ENCODE results near the gene DAGLB.

DNA sequence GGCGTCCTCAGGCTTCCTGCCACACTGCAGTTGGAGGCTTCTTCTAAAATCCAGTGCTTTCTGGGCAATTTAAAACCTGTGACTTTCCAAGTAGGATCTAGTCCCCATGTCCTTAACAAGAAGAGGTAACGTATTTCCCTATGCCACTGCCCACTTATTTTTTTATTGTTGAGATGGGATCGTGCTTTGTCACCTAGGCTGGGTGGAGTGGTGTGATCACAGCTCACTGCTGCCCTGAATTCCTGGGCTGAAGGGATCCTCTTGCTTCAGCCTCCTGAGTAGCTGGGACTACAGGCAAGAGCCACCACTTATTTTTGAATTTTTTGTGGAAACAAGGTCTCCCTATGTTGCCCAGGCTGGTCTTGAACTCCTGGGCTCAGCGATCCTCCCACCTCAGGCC is 63.4 kb downstream of the DAGLB start:
- TF ChIP-seq TCF12 (IDR thresholded peaks at IDR 0.05; ENCODE audit: low read depth, low read length) = no peak
- no peak for TF ChIP-seq RAD21 (IDR thresholded peaks at IDR 0.05 in 1 of 2, conservative IDR thresholded peaks at IDR 0.05 in 1 of 2; ENCODE audit: low read depth in 2 of 2, low read length in 2 of 2)
- no peak for TF ChIP-seq CHD7 (IDR thresholded peaks at IDR 0.05; ENCODE audit: insufficient replicate concordance, low read length)
- TF ChIP-seq CTCF (IDR thresholded peaks at IDR 0.05; ENCODE audit: control extremely low read depth in 1 of 3, insufficient read depth in 1 of 3, low read depth in 1 of 3, low read length in 3 of 3) = no peak
- no peak for TF ChIP-seq EZH2 (IDR thresholded peaks at IDR 0.05; ENCODE audit: low read depth, low read length, severe bottlenecking)
- no peak for TF ChIP-seq POLR2AphosphoS5 (IDR thresholded peaks at IDR 0.05; ENCODE audit: low read depth, low read length)
- no peak for TF ChIP-seq KDM1A (IDR thresholded peaks at IDR 0.05; ENCODE audit: borderline replicate concordance, low read length)
- no peak for TF ChIP-seq TAF1 (IDR thresholded peaks at IDR 0.05; ENCODE audit: low read depth, low read length)
- no peak for TF ChIP-seq RNF2 (IDR thresholded peaks at IDR 0.05; ENCODE audit: borderline replicate concordance, low read depth, low read length, missing control alignments, poor library complexity, severe bottlenecking)
- TF ChIP-seq SRF (IDR thresholded peaks at IDR 0.05; ENCODE audit: low read depth, low read length) = no peak
